A172 (cell line): Measurements from ENCODE around the gene TEAD1. TPM values are rescaled to one million over a fixed set of nuclear protein-coding genes. Genes with fewer than 3 reads are reported as not detected.
A peak's percentile ranks its signal among the peaks of the same experiment; 100 is the strongest.
"Not testable (repeated sequence)": the region's sequence is repeated elsewhere in the genome, so short reads cannot be mapped to it uniquely, and the experiment has no call there.

Source experiments
- DNase-seq: peaks from one replicate; pipeline ENCODE4 v3.0.0-alpha.2; 2015; ENCODE audit warnings: low spot score
- total RNA-seq: library from RNA; depleted of rRNA; stranded (reverse); fragments of >200 nt; shearing (Covaris generic); gene quantifications from 2 replicates; pipeline ENCODE4 v1.2.3, GENCODE V29; 2014

TEAD1 gene
- total RNA-seq, 1 experiment from 2014 or later = 92.5 TPM

- DNase-seq = no peak
Observed at GRCh38 chr11:12737024-12737423, 62.8 kb downstream of the TEAD1 start.

- DNase-seq = no peak
Observed at GRCh38 chr11:12741671-12742216, 67.5 kb downstream of the TEAD1 start.

GRCh38 chr11:12743834-12744449 lies 69.7 kb downstream of the TEAD1 start:
- no peak for DNase-seq

GRCh38 chr11:12744826-12745502 lies 70.7 kb downstream of the TEAD1 start:
- no peak for DNase-seq

- no peak for DNase-seq
Observed at GRCh38 chr11:12745787-12746186, 71.6 kb downstream of the TEAD1 start.

- DNase-seq = peak; percentile 44
Observed at GRCh38 chr11:12746593-12747097, 72.4 kb downstream of the TEAD1 start.

- DNase-seq = no peak
Observed at GRCh38 chr11:12748561-12748960, 74.3 kb downstream of the TEAD1 start.

GRCh38 chr11:12749442-12749841 lies 75.2 kb downstream of the TEAD1 start:
- no peak for DNase-seq

- no peak for DNase-seq
Observed at GRCh38 chr11:12750181-12750580, 76.0 kb downstream of the TEAD1 start.

- DNase-seq = no peak
Observed at GRCh38 chr11:12752868-12753524, 78.8 kb downstream of the TEAD1 start.

GRCh38 chr11:12754021-12754420 lies 79.8 kb downstream of the TEAD1 start:
- DNase-seq = no peak

- DNase-seq = no peak
Observed at GRCh38 chr11:12754582-12755234, 80.5 kb downstream of the TEAD1 start.

- DNase-seq = no peak
Observed at GRCh38 chr11:12755510-12756453, 81.6 kb downstream of the TEAD1 start.

GRCh38 chr11:12756454-12756806 lies 82.2 kb downstream of the TEAD1 start:
- DNase-seq = no peak

GRCh38 chr11:12756867-12757266 lies 82.6 kb downstream of the TEAD1 start:
- DNase-seq = no peak

GRCh38 chr11:12757416-12757815 lies 83.2 kb downstream of the TEAD1 start:
- no peak for DNase-seq

- not testable (repeated sequence) for DNase-seq
Observed at GRCh38 chr11:12758117-12758516, 83.9 kb downstream of the TEAD1 start.

- peak; percentile 35 for DNase-seq
Observed at GRCh38 chr11:12761029-12761428, 86.8 kb downstream of the TEAD1 start.

GRCh38 chr11:12762278-12762677 lies 88.1 kb downstream of the TEAD1 start:
- no peak for DNase-seq

- no peak for DNase-seq
Observed at GRCh38 chr11:12762696-12763324, 88.6 kb downstream of the TEAD1 start.
